Panc1 (cell line): ENCODE data around the gene LRMDA.

Experiments
- CTCF ChIP-seq: fragments of 450-650 bp; IDR thresholded peaks from 2 replicates; pipeline ENCODE4 v1.5.1; 2017; ENCODE audit warnings: mild to moderate bottlenecking
- POLR2AphosphoS5 ChIP-seq: IDR thresholded peaks from 2 replicates; pipeline ENCODE4 v1.6.1; 2012; ENCODE audit warnings: mild to moderate bottlenecking, low read depth, low read length, moderate library complexity
- TCF7L2 ChIP-seq: IDR thresholded peaks from 2 replicates; pipeline ENCODE4 v1.6.1; 2011; ENCODE audit warnings: mild to moderate bottlenecking, low read depth, low read length, inconsistent platforms

- TF ChIP-seq CTCF: no peak
- TF ChIP-seq POLR2AphosphoS5: no peak
- no peak for TF ChIP-seq TCF7L2
These were observed 287.6 kb downstream of the LRMDA start for GRCh38 chr10:75718991-75719390.
